ENCODE measurements around the gene SULT4A1. TPM values are rescaled to one million over a fixed set of nuclear protein-coding genes. Genes with fewer than 3 reads are reported as not detected.
"Not testable (repeated sequence)": the region's sequence is repeated elsewhere in the genome, so short reads cannot be mapped to it uniquely, and the experiment has no call there.

SULT4A1 gene
- total RNA-seq, result 0.92 TPM

GRCh38 chr22:43862074-43862881 lies at the start of gene SULT4A1:
Gene SULT4A1 (minus strand): TSS chr22:43862513. CDS start chr22:43862382, 131 bp downstream.
- DNase-seq, result peak; percentile 66

GRCh38 chr22:43911351-43911750 lies 49.0 kb upstream of the SULT4A1 start:
- no peak for DNase-seq

GRCh38 chr22:43910178-43910695 lies 47.9 kb upstream of the SULT4A1 start:
- no peak for DNase-seq

GRCh38 chr22:43909708-43910107 lies 47.4 kb upstream of the SULT4A1 start:
- DNase-seq, result no peak

- no peak for DNase-seq
These were observed 43.4 kb upstream of the SULT4A1 start for GRCh38 chr22:43905681-43906080.

GRCh38 chr22:43904412-43904811 lies 42.1 kb upstream of the SULT4A1 start:
- DNase-seq, result not testable (repeated sequence)

- DNase-seq, result not testable (repeated sequence)
These were observed 40.7 kb upstream of the SULT4A1 start for GRCh38 chr22:43903033-43903432.

- DNase-seq, result no peak
These were observed 39.8 kb upstream of the SULT4A1 start for GRCh38 chr22:43901976-43902643.

- DNase-seq, result no peak
These were observed 37.9 kb upstream of the SULT4A1 start for GRCh38 chr22:43900206-43900605.

- DNase-seq, result no peak
These were observed 35.5 kb upstream of the SULT4A1 start for GRCh38 chr22:43897751-43898261.

- no peak for DNase-seq
These were observed 33.8 kb upstream of the SULT4A1 start for GRCh38 chr22:43895986-43896645.

- no peak for DNase-seq
These were observed 31.8 kb upstream of the SULT4A1 start for GRCh38 chr22:43894122-43894521.

GRCh38 chr22:43893266-43893665 lies 31.0 kb upstream of the SULT4A1 start:
- DNase-seq, result no peak

GRCh38 chr22:43892183-43892894 lies 30.0 kb upstream of the SULT4A1 start:
- no peak for DNase-seq

- no peak for DNase-seq
These were observed 29.3 kb upstream of the SULT4A1 start, which contains the start of gene PNPLA5 for GRCh38 chr22:43891360-43892182. Gene PNPLA5 (minus strand): TSS chr22:43892013. CDS start chr22:43891880, 133 bp downstream.

- no peak for DNase-seq
These were observed 28.6 kb upstream of the SULT4A1 start for GRCh38 chr22:43890901-43891331.

GRCh38 chr22:43889860-43890253 lies 27.5 kb upstream of the SULT4A1 start:
- DNase-seq, result no peak

GRCh38 chr22:43889201-43889859 lies 27.0 kb upstream of the SULT4A1 start:
- DNase-seq, result no peak

GRCh38 chr22:43888740-43889139 lies 26.4 kb upstream of the SULT4A1 start:
- no peak for DNase-seq

- no peak for DNase-seq
These were observed 25.1 kb upstream of the SULT4A1 start for GRCh38 chr22:43887391-43887790.

All from tongue (tissue), 2 donors.